Measurements from ENCODE around the gene NCAPD2.

DNA sequence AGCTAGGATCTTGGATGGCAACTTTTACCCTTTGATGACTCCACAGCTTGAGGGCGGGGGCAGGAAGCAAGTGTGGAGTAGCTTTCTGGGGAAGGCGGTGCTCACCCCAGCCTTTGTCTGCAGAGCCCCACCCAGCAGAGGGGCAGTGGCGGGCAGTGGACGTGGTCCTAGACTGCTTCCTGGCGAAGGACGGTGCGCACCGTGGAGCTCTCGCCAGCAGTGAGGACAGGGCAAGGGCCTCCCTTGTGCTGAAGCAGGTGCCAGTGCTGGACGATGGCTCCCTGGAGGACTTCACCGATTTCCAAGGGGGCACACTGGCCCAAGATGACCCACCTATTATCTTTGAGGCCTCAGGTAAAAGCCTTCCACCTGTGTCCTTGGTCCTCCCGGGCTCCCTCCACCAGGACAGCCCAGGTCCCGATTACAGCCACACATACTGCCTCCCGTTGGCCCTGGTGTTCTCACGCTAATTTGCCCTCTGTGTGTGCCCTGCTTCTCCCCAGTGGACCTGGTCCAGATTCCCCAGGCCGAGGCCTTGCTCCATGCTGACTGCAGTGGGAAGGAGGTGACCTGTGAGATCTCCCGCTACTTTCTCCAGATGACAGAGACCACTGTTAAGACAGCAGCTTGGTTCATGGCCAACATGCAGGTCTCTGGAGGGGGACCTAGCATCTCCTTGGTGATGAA is 40.8 kb upstream of the NCAPD2 start:
- no peak for TF ChIP-seq CTCF (IDR thresholded peaks at IDR 0.05)
- TF ChIP-seq ZFX (IDR thresholded peaks at IDR 0.05; ENCODE audit: borderline replicate concordance) = no peak
